GM04504 (cell line): ENCODE data around the gene STON1.
"Not testable (repeated sequence)": the region's sequence is repeated elsewhere in the genome, so short reads cannot be mapped to it uniquely, and the experiment has no call there.

Experiments
- DNase-seq: peaks from one replicate; pipeline ENCODE4 v3.0.0-alpha.2; 2012; ENCODE audit warnings: low read depth

Gene STON1

DNA sequence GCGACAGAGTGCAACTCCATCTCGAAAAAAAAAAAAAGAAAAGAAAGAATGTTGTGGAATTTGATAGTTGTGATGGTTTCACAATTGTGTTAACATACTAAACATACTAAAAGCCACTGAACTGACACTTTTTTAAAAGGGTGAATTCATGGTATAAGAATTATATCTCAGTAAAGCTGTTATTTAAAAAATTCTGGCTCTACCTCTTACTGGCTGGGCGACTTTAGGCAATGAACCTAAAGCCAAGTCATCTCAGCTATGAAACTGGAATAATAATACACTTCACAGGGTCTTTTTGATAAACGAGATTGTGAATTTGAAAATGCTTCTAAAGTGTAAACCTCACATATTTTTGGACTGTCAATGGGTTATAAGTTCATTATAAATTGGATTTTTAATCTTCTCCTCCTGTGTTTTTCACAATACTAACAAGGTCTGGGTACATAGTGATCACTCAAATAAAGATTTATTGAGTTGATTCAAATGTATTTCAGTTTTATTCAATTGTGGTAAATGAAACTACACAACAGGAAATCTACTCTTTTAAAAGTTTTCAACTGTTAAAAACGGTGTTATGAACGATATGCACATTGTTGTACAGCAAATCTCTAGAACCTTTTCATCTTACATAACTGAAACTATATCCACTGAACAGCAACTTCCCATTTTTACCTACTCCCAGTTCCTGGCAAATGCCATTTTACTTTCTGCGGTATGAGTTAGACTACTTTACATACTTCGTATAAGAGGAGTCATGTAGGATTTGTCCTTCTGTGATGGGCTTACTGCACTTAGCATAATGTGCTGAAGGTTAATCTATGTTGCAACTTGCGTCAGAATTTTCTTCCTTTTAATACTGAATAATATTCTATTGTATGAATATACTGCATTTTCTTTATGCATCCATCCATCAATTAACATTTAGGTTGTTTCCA lies 44.7 kb downstream of the STON1 start:
- DNase-seq, result no peak

DNA sequence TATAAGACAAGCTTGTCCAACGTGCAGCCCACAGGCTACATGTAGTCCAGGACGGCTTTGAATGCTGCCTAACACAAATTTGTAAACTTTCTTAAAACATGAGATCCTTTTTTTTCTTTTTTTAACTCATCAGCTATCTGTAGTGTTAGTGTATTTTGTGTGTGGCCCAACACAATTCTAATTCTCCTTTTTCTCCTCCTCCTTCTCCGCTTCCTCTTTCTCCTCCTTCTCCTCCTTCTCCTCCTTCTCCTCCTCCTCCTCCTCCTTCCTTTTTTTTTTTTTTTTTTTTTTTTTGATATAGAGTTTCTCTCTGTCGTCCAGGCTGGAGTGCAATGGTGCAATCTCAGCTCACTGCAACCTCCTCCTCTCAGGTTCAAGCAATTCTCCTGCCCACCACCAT lies 48.4 kb downstream of the STON1 start:
- no peak for DNase-seq

DNA sequence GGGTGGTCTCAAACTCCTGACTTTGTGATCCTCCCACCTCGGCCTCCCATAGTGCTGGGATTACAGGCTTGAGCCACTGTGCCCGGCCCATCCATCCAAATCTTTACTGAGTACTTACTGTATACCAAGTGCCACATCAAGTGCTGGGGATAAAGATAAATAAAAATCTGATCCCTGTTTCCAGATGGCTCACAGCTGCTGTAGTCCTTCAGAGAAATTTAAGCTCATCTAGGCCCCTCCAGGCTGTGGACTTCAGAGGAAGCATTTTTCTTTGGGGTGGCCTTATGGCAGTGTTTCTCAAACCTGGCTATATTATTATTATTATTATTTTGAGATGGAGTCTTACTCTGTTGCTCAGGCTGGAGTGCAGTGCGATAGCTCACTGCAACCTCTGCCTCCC lies 54.0 kb downstream of the STON1 start:
- DNase-seq, result no peak

DNA sequence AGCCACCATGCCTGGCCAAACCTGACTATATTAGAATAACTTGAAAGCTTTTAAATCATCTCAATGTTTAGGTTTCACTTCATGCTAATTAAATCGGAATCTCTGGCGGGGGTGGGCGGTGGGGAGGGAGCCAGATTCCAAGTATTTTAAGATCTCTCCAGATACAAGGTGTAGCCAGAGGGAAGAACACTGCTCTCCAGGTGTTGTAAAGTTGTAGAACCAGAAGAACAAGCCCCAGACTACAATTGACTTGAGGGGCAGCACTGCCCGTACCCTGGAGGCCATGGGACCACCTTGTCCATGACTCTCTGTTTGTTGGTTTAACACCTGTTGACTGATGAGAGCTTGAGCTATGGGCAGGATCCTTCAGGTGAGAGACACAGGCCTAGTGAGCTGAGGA lies 54.6 kb downstream of the STON1 start:
- no peak for DNase-seq

DNA sequence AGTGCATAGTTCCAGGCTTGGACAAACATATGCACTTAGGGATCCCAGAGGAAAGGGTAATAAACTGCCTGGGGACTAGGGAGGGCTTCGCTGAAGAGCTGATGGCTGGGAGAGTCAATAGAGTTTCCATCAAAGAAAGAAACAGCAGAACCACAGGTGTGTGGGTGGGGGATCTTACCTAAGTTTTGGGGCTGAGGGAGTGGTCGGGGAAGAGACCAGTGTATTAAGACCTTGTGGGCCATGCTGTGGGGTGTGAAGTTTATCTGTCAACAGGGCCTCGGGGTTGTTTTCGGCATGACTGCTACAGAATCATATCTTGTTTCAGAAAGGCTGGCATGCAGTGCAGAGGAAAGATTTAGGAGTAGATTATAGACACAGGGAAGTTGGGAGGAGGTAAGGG lies 56.5 kb downstream of the STON1 start:
- no peak for DNase-seq

DNA sequence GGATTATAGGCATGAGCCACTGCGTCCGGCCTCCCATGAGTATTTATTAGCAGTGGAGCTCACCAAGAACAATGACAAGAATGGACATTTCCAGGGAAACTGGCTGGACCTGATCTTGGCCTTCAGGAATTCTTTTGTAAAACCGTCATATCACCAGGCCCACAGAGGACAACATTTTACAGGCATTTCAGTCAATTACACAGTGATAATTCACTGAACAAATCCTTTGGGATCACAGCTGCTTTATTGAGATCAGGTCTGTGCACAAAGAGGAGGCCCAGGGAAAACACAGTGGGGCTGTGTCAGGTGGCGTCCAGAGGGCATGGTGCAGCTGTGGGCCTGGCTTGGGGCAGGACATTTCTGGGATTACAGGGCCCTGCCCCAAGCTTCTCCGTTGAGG lies 57.6 kb downstream of the STON1 start:
- DNase-seq, result no peak

DNA sequence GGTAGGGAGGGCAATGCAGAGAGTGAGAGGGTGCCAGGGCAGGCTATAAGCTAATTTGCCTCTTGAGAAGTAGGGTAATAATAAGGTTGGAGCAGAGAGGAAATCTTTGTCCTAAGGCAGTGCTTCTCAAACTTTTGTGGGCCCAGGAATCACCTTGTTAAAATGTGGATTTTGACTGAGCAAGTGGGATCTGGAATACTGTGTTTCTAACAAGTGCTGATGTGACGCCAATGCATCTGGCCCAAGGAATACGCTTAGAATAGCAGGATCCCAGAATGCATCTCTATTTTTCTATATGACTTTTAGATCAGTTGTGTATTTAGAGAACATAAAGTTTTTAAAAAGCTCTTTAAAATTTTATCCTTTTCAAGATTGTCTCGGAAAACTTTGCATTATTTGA lies 58.0 kb downstream of the STON1 start:
- no peak for DNase-seq

DNA sequence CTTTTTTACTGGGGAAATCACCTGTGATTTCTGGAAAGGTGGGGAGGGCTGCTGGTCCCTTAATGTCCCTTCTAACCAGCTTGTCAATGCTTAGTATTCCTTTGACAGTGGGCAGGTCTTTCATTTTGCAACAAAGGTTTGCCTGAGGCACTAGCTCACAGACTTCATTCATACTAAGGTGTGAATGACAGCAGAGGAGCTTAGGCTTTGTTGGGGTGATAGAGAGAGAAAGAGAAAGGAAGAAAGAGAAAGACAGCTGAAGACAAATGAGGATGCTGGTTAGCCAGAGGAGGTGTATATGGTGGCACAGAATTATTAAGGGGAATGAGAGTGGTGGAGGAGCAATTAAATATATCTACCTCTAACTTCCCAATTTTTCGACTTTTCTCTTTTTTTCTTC lies 58.8 kb downstream of the STON1 start:
- DNase-seq, result no peak

DNA sequence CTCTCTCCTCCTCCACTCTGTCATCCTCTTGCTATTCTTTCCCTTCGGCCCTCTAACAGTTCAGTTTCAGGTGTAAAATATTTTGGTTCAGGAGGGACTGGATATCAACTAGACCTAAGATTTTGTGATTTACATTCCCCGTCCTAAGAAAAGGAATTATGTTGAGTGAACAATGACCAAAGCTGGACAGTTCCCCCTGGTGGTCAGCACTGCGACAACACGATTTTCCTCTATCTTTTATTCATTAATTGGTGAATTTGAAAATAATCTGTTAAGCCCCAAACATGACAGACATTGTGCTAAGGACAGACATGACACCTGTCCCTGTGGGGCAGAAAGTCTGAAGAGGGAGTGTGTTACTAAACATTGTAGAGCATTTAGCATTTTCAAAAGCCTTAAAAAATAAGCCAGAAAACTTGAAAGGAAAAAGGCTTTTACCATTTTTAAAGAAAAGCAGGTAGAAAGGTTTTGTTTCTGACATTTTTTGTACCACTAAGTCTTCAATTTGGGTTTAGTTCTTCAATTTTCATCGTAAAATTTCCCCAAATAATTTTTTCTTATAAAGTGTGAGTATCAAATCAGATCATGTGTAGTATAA lies 59.3 kb downstream of the STON1 start:
- no peak for DNase-seq

DNA sequence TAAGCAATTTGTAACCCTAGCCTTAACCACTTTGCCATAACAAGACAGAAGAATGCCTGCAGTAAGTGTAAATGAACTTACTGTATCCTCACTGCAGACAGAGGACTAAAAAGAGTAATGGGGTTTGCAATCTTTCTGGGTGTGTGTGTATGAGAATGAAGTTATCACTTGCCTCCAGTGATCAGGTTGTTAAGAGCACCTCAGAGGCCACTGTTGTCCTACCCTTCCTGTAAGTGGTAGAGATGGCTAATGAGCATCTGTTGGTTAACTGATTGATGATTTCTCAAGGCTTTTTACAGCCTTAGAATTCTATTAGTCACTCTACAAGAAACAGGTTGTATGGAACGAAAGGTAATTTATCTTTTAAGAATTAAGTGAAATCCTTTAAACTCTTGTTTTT lies 60.1 kb downstream of the STON1 start:
- DNase-seq, result no peak

DNA sequence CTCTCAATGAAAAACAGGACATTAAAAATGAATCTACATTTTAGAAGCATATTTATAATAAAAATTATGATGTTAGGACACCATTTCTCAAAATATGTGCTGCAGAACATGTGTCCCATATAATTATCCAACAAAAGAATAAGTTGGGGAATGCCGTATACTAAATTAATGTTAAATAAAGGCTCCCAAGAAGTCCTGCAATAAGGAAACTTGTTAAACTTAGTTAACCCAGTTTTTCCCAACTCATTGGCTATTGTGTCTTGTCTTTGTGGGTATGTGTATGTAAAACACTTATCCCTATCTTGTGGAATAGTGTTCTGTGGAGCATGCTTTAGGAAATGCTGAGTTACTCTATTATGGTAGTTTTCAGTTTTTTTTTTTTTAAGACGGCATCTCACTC lies 62.1 kb downstream of the STON1 start:
- DNase-seq, result no peak

DNA sequence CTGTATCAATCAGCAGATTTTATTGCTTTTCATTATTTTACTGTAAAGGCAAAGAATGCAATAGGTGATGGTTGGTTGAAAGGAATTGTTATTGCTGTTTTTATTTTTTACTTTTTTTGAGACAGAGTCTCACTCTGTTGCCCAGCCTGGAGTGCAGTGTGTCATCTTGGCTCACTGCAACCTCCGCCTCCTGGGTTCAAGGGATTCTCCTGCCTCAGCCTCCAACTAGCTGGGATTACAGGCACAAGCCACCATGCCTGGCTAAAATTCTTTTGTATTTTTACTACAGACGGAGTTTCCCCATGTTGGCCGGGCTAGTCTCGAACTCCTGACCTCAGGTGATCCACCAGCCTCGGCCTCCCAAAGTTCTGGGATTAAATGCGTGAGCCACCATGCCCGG lies 66.8 kb downstream of the STON1 start:
- not testable (repeated sequence) for DNase-seq

DNA sequence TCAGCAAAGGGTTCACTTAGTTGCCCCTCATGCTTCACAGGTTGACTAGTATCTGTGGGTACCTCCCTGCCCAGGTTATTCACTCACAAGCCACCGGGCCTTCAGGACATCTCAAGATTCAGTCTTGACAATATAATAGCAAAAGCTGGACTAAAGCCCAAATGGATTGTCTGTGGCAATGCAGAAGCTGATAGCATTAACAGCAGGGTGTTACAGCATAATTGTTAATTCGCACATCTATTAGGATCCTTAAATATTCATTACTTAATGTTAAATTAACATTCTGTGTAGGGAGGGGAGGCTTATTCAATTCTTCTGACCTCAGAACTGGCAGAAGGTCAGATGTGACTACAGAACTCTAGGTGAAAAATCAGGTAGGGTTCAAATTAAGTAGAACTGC lies 67.5 kb downstream of the STON1 start:
- DNase-seq, result no peak

DNA sequence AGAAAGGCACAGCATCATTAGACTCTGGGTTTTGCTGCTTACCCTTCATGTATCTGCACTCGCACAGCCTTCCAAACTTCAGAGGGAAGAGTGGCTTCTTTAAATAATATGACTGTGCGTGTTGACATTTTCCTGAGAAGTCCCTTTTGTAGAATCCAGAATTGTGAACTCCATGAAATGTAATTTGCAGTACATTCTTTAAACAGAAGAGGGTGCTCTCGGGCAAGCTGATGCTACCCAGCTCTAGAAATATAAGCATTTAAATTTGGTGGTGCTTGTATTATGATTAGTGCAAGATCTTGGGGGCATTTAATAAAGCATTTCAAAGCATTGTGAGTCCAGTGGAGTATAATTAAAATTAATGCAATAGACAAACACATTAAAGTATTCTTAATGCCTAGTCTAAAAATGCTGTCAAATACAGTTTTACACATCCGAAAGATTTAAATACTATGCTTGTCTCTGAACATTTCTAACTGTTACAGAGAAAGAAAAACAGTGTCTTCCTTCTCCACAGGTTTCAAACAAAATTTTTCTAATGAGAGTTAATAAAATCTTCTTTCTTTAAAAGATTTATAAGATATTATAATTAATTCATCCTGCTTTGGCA lies 70.4 kb downstream of the STON1 start:
- DNase-seq, result peak; percentile 17

DNA sequence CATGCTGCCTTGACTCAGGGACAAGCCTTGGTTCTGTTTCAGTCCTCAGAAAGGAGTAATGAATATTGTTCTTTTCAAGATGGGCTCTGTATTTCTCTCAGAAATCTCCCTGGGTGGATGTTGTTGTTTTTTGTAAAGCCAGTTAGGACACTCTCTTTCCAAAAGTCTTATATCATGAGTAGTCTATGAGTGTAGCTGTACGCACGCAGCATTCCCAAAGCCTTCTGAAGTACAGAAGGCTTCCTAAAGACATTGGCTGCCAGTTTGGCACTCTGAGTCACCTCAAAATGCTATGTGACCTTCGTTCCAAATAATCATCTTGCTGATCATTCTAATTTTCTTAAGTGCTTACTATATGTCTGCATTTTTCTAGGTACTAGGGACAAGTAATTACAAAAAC lies 71.0 kb downstream of the STON1 start:
- peak; percentile 50 for DNase-seq

DNA sequence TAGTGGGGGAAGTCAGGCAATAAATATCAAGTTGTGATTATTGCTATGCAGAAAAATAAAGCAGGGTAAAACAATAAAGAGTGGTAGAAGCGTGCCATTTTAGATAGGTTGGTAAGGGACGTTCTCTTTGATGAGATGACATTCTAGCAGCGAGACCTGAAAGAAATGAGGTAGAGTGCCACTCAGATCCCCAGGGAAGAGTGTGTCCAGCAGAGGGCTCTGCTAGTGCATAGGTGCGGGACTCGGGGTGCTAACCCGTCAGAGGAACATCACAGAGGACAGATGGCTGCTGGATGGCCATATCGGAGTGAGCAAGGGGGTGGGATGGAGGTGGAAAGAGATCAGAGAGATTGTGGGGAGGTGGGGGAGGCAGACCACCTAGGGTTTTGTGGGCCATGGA lies 71.4 kb downstream of the STON1 start:
- no peak for DNase-seq

DNA sequence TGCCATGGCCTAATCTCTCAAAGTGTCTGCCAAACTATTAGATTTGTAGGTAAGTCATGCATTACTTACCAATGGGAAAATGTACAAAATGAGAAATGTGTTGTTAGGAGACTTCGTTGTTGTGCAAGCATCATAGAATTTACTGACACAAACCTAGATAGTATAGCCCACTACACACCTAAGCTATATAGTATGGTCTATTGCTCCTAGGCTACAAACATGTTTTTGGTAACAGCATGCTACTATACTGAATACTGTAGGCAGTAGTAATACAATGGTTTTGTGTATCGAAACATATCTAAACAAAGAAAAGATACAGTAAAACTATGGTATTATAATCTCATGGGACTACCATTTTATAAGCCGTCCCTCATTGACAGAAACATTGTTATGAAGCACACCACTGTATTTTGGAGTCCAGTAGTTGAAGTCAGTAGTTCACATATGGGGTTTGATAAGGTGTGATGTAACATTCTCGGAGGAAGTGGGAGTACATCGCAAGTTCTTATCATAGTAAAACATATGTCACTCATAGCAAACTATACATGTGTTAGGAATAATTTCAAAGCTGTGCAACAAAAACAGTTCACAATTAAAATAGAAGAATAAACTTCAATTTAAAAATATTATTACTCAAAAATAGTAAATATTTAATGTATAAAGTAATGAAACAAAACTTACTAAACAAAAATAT lies 75.7 kb downstream of the STON1 start:
- no peak for DNase-seq

DNA sequence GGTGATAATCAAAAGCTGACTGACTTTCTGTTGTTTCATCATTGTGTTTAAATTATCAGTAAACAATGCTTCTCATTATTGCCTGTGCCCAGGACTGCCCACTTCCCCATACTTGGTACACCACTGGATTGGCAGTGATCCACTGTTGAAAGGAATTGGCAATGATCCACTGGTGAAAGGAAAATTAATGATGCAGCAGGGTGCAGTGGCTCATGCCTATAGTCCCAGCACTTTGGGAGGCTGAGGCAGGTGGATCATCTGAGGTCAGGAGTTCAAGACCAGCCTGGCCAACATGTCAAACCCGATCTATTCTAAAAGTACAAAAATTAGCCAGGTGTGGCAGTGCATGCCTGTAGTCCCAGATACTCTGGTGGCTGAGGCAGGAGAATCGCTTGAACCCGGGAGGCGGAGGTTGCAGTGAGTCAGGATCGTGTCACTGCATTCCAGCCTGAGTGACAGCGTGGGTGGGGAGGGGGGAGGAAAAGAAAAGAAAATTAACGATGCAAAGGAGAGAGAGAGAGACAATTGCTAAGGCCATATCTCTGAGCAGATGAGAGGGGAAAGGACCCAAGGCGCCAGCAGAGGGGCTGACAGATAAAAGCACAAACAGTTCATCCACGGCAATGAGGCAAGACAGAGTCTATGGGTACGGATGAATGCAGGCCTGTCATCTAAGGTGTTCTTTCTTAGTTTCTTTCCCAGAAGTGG lies 77.5 kb downstream of the STON1 start:
- no peak for DNase-seq

DNA sequence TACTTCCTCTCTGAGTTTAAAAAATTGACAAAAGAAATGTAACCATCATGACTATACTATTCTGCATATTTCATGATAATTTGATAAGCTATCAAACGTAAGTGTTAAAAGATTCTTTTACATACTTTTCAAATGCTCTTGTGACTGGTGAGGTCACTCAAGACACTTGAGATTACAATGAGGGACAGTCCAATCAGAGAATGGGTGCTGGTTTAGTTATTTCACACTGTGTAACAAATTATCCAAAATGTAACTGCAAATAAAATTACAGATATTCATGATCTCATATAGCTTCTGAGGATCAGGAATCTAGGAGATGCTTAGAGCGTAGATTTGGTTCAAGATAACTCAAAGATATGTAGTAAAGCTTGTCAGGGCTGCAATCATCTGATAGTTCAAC lies 83.3 kb downstream of the STON1 start:
- no peak for DNase-seq

DNA sequence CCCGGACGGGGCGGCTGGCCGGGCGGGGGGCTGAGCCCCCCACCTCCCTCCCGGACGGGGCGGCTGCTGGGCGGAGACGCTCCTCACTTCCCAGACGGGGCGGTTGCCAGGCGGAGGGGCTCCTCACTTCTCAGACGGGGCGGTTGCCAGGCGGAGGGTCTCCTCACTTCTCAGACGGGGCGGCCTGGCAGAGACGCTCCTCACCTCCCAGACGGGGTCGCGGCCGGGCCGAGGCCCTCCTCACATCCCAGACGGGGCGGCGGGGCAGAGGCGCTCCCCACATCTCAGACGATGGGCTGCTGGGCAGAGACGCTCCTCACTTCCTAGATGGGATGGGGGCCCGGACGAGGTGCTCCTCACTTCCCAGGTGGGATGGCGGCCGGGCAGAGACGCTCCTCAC lies 84.6 kb downstream of the STON1 start:
- not testable (repeated sequence) for DNase-seq

DNA sequence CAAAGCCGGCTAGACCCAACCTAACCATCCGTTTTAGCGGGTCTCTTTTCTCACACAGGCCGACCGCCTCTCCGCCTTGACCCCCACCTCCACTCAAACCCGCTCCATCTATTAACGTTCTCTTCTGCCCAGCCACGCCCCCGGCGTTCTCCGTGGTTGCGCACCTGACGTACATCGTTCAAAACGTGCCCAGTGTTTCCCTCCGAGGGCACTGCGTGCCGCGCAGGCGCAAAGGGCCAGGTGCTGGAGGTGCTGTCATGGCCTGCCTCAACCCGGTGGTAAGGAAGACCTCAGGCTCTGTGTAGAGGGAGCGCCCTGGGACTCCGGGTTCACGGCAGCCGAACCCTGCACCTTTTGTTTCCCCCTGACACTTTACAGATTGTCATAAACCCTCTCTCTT lies 87.7 kb downstream of the STON1 start, which contains the start of gene GTF2A1L:
Gene GTF2A1L (plus strand): TSS at position 239 of the 400 bp plus-strand sequence. CDS start 19 bp downstream, at position 258.
- no peak for DNase-seq

DNA sequence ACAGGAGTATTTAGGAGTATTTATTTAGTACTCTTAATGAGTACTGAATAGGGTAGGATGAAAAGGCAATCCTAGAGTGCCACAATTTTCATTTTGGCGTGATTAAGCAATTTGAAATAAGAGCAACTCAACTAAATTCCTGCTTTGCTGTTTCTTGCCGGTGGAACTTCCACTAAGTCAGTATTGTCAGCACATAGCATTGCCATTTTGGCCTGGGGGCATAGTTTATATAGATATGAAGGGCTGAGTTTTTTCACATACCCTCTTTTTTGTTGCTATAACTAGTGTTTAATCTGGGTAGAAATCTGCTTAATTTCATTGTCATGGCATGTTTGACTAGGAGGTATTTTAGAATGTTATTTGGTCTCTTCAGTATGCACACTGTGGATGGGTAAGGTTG lies 89.6 kb downstream of the STON1 start:
- no peak for DNase-seq
